ENCODE results near the gene TEDDM1.
"Not testable (repeated sequence)": the region's sequence is repeated elsewhere in the genome, so short reads cannot be mapped to it uniquely, and the experiment has no call there.

Gene TEDDM1

GRCh38 chr1:182400567-182400966 lies at the start of gene TEDDM1:
TSS of gene TEDDM1 (minus strand) at chr1:182400667. CDS start at chr1:182400485, 182 bp downstream.
- DNase-seq: no peak

- DNase-seq: no peak
These were observed 49.6 kb upstream of the TEDDM1 start, which contains the start of gene RGSL1 for GRCh38 chr1:182450087-182450486. TSS of gene RGSL1 (plus strand) at chr1:182450146. CDS start at chr1:182450166, 20 bp downstream.

GRCh38 chr1:182447660-182448059 lies 47.2 kb upstream of the TEDDM1 start:
- DNase-seq: no peak

- not testable (repeated sequence) for DNase-seq
These were observed 46.7 kb upstream of the TEDDM1 start for GRCh38 chr1:182447124-182447523.

- no peak for DNase-seq
These were observed 45.7 kb upstream of the TEDDM1 start for GRCh38 chr1:182446033-182446669.

- no peak for DNase-seq
These were observed 44.0 kb upstream of the TEDDM1 start for GRCh38 chr1:182444497-182444896.

GRCh38 chr1:182442333-182442732 lies 41.9 kb upstream of the TEDDM1 start:
- DNase-seq: no peak

- no peak for DNase-seq
These were observed 41.3 kb upstream of the TEDDM1 start for GRCh38 chr1:182441719-182442118.

GRCh38 chr1:182438326-182438725 lies 37.9 kb upstream of the TEDDM1 start:
- no peak for DNase-seq

GRCh38 chr1:182433580-182433979 lies 33.1 kb upstream of the TEDDM1 start:
- no peak for DNase-seq

GRCh38 chr1:182431278-182431677 lies 30.8 kb upstream of the TEDDM1 start:
- no peak for DNase-seq

GRCh38 chr1:182430263-182431068 lies 30.0 kb upstream of the TEDDM1 start:
- DNase-seq: no peak

- DNase-seq: no peak
These were observed 27.6 kb upstream of the TEDDM1 start for GRCh38 chr1:182428043-182428442.

- no peak for DNase-seq
These were observed 26.3 kb upstream of the TEDDM1 start for GRCh38 chr1:182426442-182427430.

GRCh38 chr1:182415789-182416188 lies 15.3 kb upstream of the TEDDM1 start:
- no peak for DNase-seq

- DNase-seq: no peak
These were observed 13.5 kb upstream of the TEDDM1 start for GRCh38 chr1:182413969-182414368.

- DNase-seq: no peak
These were observed 13.0 kb upstream of the TEDDM1 start for GRCh38 chr1:182413486-182413885.

- no peak for DNase-seq
These were observed 10.3 kb upstream of the TEDDM1 start for GRCh38 chr1:182410620-182411273.

- DNase-seq: no peak
These were observed 9.7 kb upstream of the TEDDM1 start for GRCh38 chr1:182410138-182410537.

GRCh38 chr1:182408435-182409075 lies 8.1 kb upstream of the TEDDM1 start:
- DNase-seq: no peak

- no peak for DNase-seq
These were observed 7.3 kb upstream of the TEDDM1 start for GRCh38 chr1:182407724-182408123.

- no peak for DNase-seq
These were observed 5.5 kb upstream of the TEDDM1 start for GRCh38 chr1:182406012-182406411.

All from activated CD8-positive, alpha-beta memory T cell treated with anti-CD3 and anti-CD28 coated beads, Interleukin-2, amount 50 U/mL, for 4 hours (primary cell).